Adipose tissue (tissue), 3 donors: ENCODE data around the gene OLA1. TPM values are rescaled to one million over a fixed set of nuclear protein-coding genes. Genes with fewer than 3 reads are reported as not detected.

Source experiments
- H3K27ac ChIP-seq: one replicate; pipeline ENCODE4 v1.5.1; 2013; ENCODE audit warnings: low read depth, low read length
- WGBS, 3 donors: extraction: QIAGEN DNeasy Blood & Tissue Kit; methylation state at CpG; one replicate each; pipeline ENCODE4 v1.1.7; 2013; 5-methylcytosine and 5-hydroxymethylcytosine counted together
- polyA plus RNA-seq, 3 donors: library from polyadenylated mRNA; stranded (reverse); fragments of 200-250 nt; gene quantifications; one replicate each; pipeline ENCODE4 v1.2.3, GENCODE V29; 2013
- donor health status: healthy with polysubstance abuse.
- donor health status: Bipolar disorder and iron deficiency.
- donor health status: healthy.

Gene OLA1
- polyA plus RNA-seq, 3 donors = 52.5 to 57.4 (median 54.3) TPM

GRCh38 chr2:174235680-174236079 lies 12.7 kb downstream of the OLA1 start:
- WGBS, 3 donors = 83 to 90% (median 84%) methylated on average over 4 of the region's 4 CpGs
- H3K27ac ChIP-seq = no peak overlapping the region

- WGBS, 3 donors = 75 to 88% (median 86%) methylated on average over 1 of the region's 1 CpG
- no peak overlapping the region for H3K27ac ChIP-seq
Measured at GRCh38 chr2:174233771-174234275, 14.5 kb downstream of the OLA1 start.

GRCh38 chr2:174227748-174228147 lies 20.6 kb downstream of the OLA1 start:
- H3K27ac ChIP-seq = no peak overlapping the region
- 82 to 99% (median 96%) methylated on average over 1 of the region's 1 CpG for WGBS, 3 donors

GRCh38 chr2:174224665-174225288 lies 23.6 kb downstream of the OLA1 start:
- 92 to 97% (median 93%) methylated on average over 7 of the region's 7 CpGs for WGBS, 3 donors
- no peak overlapping the region for H3K27ac ChIP-seq

GRCh38 chr2:174224125-174224524 lies 24.2 kb downstream of the OLA1 start:
- WGBS, 3 donors = 96 to 99% (median 97%) methylated on average over 5 of the region's 5 CpGs
- H3K27ac ChIP-seq = no peak overlapping the region

GRCh38 chr2:174223388-174223787 lies 24.9 kb downstream of the OLA1 start:
- 82 to 92% (median 85%) methylated on average over 3 of the region's 3 CpGs for WGBS, 3 donors
- H3K27ac ChIP-seq = no peak overlapping the region

GRCh38 chr2:174222154-174222553 lies 26.2 kb downstream of the OLA1 start:
- 91 to 100% (median 97%) methylated on average over 1 of the region's 1 CpG for WGBS, 3 donors

GRCh38 chr2:174219321-174219720 lies 29.0 kb downstream of the OLA1 start:
- H3K27ac ChIP-seq = no peak overlapping the region
- 76 to 98% (median 91%) methylated on average over 4 of the region's 4 CpGs for WGBS, 3 donors

More at GRCh38 chr2:174222154-174222553, 26.2 kb downstream of the OLA1 start:
- no peak overlapping the region for H3K27ac ChIP-seq

- H3K27ac ChIP-seq = no peak overlapping the region
- 89 to 97% (median 94%) methylated on average over 7 of the region's 7 CpGs for WGBS, 3 donors
Measured at GRCh38 chr2:174218773-174219172, 29.6 kb downstream of the OLA1 start.

- 83 to 93% (median 90%) methylated on average over 1 of the region's 1 CpG for WGBS, 3 donors
Measured at GRCh38 chr2:174217869-174218268, 30.5 kb downstream of the OLA1 start.

GRCh38 chr2:174211954-174212353 lies 36.4 kb downstream of the OLA1 start:
- H3K27ac ChIP-seq = no peak overlapping the region

More at GRCh38 chr2:174217869-174218268, 30.5 kb downstream of the OLA1 start:
- H3K27ac ChIP-seq = no peak overlapping the region

GRCh38 chr2:174210862-174211261 lies 37.5 kb downstream of the OLA1 start:
- 56 to 87% (median 64%) methylated on average over 2 of the region's 2 CpGs for WGBS, 3 donors
- no peak overlapping the region for H3K27ac ChIP-seq

- WGBS, 3 donors = 82 to 88% (median 86%) methylated on average over 2 of the region's 2 CpGs
- no peak overlapping the region for H3K27ac ChIP-seq
Measured at GRCh38 chr2:174209325-174209724, 39.0 kb downstream of the OLA1 start.

- no peak overlapping the region for H3K27ac ChIP-seq
- 70 to 95% (median 94%) methylated on average over 4 of the region's 4 CpGs for WGBS, 3 donors
Measured at GRCh38 chr2:174208026-174208425, 40.3 kb downstream of the OLA1 start.

GRCh38 chr2:174205562-174205961 lies 42.8 kb downstream of the OLA1 start:
- H3K27ac ChIP-seq = no peak overlapping the region
- 94 to 100% (median 97%) methylated on average over 2 of the region's 2 CpGs for WGBS, 3 donors

GRCh38 chr2:174202188-174202587 lies 46.1 kb downstream of the OLA1 start:
- 98 to 99% (median 99%) methylated on average over 4 of the region's 4 CpGs for WGBS, 3 donors
- no peak overlapping the region for H3K27ac ChIP-seq

- 81 to 84% (median 83%) methylated on average over 2 of the region's 2 CpGs for WGBS, 3 donors
- H3K27ac ChIP-seq = no peak overlapping the region
Measured at GRCh38 chr2:174198846-174199564, 49.3 kb downstream of the OLA1 start.

GRCh38 chr2:174195253-174195652 lies 53.1 kb downstream of the OLA1 start:
- no peak overlapping the region for H3K27ac ChIP-seq

GRCh38 chr2:174193737-174194136 lies 54.6 kb downstream of the OLA1 start:
- no peak overlapping the region for H3K27ac ChIP-seq
- 93 to 100% (median 97%) methylated on average over 4 of the region's 4 CpGs for WGBS, 3 donors

- H3K27ac ChIP-seq = no peak overlapping the region
- 80 to 97% (median 95%) methylated on average over 4 of the region's 4 CpGs for WGBS, 3 donors
Measured at GRCh38 chr2:174192664-174193063, 55.7 kb downstream of the OLA1 start.
